Omental fat pad (tissue), 4 donors: ENCODE measurements around the gene DCUN1D5. TPM values are rescaled to one million over a fixed set of nuclear protein-coding genes. Genes with fewer than 3 reads are reported as not detected.

ENCODE experiments used
- ATAC-seq: fragments of 150-250 bp; one replicate; pipeline ENCODE4 v1.9.1; 2016; ENCODE audit warnings: mild to moderate bottlenecking, moderate library complexity; ENCODE audit not compliant: low FRiP score
- DNase-seq: peaks from one replicate; pipeline ENCODE4 v3.0.0-alpha.2; 2019; ENCODE audit warnings: low spot score
- total RNA-seq, 4 donors: library from RNA; depleted of rRNA; stranded (reverse); fragments of >200 nt; gene quantifications; one replicate each; pipeline ENCODE4 v1.1.0, GENCODE V29; 2016
- TF ChIP-seq, protein P1 (sequence below), 3 donors: fragments of 450-650 bp; IDR thresholded peaks; one replicate each; pipeline ENCODE4 v1.5.1; 2016 to 2017; ENCODE audit warnings: antibody characterized with exemption in 3 of 3, mild to moderate bottlenecking in 3 of 3, moderate library complexity in 2 of 3

DCUN1D5 gene
- total RNA-seq, 4 donors from 2014 or later = 26.6 to 54.9 (median 38.1) TPM

DNA sequence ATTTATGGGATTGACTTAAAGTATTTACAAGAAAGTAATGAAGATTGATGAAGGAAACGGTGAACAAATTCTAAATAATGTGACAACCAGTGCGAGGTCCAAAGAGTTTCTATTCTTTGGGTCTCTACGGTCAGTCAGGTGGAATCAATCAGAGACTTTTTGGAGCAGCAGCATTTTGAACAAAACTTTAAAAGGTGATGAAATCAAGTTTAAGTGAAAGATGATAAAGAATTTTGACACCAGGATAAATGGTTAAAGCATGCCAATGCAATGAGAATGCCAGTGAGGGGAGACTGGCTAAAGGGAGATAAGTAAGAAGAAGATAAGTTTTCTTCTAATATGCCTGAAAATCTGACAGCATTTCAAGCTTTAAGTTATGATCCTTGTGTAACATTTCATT, 67.9 kb downstream of the DCUN1D5 start:
- DNase-seq = no peak
- TF ChIP-seq, protein P1, sequence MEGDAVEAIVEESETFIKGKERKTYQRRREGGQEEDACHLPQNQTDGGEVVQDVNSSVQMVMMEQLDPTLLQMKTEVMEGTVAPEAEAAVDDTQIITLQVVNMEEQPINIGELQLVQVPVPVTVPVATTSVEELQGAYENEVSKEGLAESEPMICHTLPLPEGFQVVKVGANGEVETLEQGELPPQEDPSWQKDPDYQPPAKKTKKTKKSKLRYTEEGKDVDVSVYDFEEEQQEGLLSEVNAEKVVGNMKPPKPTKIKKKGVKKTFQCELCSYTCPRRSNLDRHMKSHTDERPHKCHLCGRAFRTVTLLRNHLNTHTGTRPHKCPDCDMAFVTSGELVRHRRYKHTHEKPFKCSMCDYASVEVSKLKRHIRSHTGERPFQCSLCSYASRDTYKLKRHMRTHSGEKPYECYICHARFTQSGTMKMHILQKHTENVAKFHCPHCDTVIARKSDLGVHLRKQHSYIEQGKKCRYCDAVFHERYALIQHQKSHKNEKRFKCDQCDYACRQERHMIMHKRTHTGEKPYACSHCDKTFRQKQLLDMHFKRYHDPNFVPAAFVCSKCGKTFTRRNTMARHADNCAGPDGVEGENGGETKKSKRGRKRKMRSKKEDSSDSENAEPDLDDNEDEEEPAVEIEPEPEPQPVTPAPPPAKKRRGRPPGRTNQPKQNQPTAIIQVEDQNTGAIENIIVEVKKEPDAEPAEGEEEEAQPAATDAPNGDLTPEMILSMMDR (IDR thresholded peaks at IDR 0.05) = no peak
- peak; percentile 63 for ATAC-seq

DNA sequence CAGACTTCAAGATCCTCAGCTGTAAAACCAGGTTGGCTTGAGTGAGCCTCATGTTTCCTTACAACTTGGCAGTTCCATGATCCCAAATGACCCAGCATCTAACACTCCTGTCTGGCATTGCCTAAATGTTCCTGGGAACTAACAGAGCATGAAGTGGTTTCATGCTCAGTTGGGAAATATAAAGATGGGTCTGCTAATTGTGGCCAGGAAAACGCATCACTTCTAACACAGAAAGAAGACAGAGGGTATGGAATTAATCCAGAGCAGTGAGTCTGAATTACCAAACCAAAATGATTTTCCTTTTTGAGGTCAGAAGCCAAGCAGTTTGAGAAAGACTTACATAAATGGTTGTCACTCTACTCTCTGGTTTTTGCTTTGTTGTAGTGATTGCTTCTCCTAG, 75.9 kb downstream of the DCUN1D5 start:
- DNase-seq (no peak), ATAC-seq (no peak)
- TF ChIP-seq, protein P1 (IDR thresholded peaks at IDR 0.05) = no peak

DNA sequence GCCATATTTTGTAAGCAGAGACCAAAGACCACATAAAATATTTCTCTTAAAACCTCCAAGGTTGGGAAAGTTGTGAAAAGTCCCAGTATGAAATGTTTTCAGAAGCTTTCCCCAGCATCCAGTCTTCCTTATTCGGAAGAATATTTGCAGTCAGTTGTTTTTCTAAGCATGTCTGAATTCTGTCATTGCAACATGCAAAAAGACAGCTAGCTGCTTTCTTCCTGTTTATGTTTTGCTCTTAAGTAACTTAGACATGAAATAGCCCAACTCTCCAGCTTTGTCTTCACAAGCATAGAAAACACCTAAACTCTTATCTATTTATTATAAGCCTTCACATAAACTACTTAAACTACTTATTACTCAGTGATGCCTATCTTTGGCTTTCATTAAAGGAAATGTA, 78.5 kb downstream of the DCUN1D5 start:
- ATAC-seq = no peak
- DNase-seq = no peak
- TF ChIP-seq, protein P1 (IDR thresholded peaks at IDR 0.05) = no peak

Other genes with a start within 250 kb of the DCUN1D5 start
- not detected for gene MMP3, start 248.6 kb downstream of the DCUN1D5 start, total RNA-seq
- gene MMP12, start 217.2 kb downstream of the DCUN1D5 start, total RNA-seq = 10 to 100 TPM in 1 of 4 donors, not detected in 3; 18.0 TPM
- gene MMP13, start 136.4 kb downstream of the DCUN1D5 start, total RNA-seq = not detected
- 10 to 100 TPM; 14.7 to 34.1 (median 23.7) TPM for gene DYNC2H1, start 17.3 kb upstream of the DCUN1D5 start, total RNA-seq